DMS79 treated with DMSO at 0.1 percent for 48 hours (cell line): Measurements from ENCODE around the gene CRB2.

Source experiments
- DNase-seq: peaks from one replicate; lab custom pipeline; 2025; lab: John Stamatoyannopoulos, UW

The CRB2 gene

DNA sequence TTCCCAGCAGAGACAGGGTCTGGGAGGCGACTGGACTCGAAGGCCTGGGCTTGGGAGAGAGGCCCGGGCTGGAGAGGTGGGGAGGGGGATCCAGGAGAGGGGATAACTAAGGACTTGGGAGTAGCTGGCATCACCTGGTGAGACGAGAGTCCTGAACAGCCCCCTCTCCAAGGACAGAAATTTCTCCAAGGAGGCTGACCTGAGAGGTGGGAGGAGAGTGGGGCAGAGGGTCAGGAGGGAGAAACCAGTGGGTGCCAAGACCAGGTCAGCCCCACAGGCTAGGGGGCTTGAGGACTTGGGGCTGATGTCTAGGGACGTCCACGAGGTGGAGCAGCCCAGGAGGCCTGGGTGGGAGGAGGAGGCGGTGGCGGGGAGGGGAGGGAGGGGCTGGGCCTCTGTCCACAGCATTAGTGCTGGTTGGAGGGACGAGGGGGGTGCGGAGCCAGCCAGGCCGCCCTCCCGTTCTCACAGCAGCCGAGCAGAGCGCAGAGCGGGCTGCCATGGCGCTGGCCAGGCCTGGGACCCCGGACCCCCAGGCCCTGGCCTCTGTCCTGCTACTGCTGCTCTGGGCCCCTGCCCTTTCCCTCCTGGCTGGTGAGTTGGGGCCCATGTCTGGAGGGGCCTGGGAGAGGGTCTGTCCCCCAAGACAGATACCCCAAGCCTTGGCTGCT lies at the start of gene CRB2:
Gene CRB2, plus strand, starts transcription at position 437 of the 671 bp plus-strand sequence. Its CDS starts 64 bp downstream, at position 501.
- DNase-seq: no peak

DNA sequence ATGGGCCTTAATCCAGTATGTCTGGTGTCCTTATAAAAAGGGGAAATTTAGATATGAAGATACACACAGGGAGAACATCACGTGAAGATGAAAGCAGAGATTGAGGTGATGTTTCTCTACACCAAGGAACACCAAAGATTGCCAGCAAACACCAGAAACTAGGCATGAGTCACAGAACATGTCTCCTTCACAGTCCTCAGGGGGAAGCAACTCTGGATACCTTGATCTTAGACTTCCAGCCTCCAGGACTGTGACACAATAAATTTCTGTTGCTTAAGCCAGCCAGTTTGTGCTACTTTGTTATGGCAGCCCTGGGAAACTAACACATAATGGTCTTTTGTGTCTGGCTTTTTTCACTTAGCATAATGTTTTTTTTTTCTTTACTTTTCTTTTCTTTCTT lies 46.4 kb upstream of the CRB2 start:
- no peak for DNase-seq

DNA sequence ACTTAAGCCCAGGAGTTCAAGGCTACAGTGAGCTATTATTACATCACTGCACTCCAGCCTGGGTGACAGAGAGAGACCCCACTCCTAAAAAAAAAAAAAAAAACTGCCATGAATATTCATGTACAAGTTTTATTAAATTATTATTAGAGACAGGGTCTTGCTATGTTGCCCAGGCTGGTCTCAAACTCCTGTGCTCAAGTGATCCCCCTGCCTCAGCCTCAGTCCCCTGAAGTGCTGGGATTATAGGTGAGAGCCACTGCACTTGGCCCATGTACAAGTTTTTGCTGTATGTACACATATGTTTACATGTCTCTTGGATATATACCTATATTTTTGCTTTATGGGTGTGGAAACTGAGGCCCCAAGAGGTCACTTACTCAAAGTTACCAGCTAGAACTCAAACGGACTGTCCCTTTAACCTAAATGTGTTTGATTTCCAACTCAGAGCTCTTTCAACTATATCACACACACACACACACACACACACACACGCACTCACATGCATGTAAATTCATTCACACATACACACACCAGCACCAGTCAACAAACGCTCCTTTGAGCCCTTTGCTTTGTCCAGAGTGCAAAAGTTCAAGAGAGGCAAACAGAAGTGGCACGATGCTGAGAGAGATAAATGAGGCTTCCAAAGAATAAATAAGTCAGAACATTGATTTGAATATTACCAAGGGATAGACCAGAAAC lies 45.3 kb upstream of the CRB2 start:
- no peak for DNase-seq

DNA sequence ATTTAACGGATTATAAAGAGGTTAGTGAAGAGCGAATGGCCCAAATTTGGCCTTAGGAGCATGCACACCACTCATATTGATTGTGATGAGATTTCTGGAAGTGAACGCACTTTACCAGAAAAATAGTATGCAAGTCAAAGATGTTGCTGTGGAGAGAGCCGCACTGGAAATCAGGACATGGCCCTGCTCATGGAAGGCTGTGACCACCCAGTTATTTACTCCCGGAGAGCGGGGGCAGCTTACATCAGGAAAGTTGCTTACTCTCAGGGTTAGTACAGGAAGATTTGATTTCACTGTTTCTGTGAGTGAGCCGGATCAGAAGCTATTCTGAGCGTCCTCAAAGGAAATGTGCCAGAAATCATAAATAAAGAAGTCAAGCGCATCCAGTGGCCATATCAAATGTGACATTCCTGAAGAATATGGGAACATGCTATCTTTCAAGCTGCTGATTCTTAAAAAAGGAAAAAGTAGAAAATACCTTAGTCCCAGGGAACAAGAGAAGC lies 44.7 kb upstream of the CRB2 start:
- no peak for DNase-seq

DNA sequence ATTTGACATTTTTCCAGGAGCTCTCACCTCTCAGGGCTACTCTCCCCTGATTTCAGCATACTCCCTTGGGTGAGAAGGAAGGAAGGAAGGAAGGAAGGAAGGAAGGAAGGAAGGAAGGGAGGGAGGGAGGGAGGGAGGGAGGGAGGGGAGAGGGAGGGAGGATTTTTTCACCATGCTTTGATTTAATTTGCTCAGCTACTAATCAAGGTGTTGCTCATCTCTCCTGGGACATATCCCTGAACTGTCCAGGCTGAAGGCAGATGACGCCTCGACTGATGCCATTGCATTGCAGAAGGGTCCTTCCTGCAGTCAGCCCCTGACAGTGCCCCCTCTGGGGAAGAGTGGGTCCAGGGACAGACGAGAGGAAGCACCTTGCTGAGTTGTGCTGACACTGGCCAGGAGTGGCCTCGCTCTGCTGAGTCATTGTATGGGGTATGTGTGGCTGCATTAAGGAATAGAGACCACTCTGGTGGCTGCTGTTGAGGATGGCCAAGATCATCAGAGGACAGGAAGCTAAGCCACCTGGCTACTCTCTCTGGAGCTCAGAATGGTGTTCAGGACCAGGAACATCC lies 43.6 kb upstream of the CRB2 start:
- DNase-seq: no peak

DNA sequence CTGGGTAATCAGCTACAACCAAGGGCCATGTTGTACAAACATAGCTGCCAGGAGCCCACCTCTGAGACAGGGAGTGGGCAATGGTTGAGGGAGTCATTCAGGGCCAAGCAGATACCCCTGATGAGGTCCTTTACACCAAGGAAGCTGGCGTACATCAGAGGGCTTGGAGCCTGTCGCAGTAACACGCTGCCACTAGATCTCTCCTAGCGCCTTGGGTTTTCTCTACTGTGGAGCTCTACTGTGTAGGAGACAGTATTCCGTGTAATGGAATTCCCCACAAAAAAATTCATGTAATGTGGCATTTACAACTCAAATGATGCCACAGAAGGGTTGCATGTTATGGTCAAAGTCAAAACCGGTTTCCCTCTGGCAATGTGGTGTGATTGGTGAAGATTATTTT lies 41.4 kb upstream of the CRB2 start:
- DNase-seq: no peak

DNA sequence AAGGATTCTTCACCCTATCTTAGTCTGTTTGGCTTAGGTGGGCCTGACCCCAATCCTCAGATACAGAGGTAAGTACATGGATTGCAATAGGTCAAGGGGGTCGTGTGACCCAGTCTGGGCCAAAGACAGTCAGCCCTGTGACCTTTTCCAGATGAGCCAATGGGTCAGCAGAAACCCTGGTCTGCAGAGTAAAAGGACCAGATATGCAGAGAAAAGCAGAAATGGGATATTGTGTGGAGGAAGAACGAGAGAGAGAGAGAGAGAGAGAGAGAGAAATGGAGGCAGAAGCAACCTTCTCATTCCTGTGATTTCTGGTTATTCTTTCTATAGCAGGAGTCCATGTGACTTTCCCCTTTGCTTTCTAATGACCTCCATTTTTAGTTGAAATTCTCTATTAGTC lies 40.4 kb upstream of the CRB2 start:
- DNase-seq: no peak

DNA sequence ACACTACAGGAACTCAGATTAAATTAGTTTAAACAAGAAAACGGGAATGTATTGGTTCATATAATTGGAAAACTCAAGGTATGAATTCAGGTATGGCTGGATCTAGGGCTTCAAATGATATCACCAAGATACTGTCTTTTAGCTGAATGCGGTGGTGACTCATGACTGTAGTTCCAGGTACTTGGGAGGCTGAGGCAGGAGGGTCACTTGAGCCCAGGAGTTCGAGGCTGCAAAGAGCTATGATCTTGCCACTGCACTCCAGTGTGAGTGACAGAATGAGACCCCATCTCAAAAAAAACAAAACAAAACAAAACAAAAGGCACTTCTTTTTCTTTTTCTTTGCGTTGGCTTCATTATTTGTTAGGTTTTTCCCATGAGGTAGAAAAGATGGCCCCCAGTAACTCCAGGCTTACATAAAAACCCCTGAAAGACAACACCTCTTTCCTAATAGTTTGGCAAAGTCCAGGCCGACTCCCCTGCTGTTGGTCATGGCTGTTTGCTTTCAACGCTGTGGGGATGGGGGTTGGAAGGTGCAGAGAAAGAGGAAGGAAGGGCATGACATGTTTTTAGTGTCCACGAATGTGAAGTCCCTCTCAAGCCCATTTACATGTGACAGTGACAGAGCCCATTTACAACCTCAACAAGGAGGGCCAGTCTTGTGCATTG lies 39.8 kb upstream of the CRB2 start:
- DNase-seq: no peak

DNA sequence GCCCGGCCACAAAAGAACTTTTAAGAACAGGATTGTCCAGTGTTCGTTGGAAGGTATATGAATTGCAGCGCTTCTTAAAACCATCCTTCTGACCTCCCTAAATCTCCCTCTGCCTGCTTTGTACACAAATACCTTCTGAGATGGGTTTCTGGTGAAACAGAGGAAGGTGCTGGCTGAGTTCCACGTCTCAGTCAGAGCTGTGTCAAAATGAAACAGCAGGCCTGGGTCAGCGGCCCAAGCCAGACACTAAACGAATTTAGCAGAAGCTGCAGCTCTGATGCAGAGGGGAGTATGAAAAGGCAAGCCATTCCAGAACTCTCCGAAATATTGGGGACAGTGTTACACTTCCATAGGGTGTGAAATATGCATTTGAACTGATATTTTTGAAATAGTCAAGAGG lies 37.8 kb upstream of the CRB2 start:
- no peak for DNase-seq

DNA sequence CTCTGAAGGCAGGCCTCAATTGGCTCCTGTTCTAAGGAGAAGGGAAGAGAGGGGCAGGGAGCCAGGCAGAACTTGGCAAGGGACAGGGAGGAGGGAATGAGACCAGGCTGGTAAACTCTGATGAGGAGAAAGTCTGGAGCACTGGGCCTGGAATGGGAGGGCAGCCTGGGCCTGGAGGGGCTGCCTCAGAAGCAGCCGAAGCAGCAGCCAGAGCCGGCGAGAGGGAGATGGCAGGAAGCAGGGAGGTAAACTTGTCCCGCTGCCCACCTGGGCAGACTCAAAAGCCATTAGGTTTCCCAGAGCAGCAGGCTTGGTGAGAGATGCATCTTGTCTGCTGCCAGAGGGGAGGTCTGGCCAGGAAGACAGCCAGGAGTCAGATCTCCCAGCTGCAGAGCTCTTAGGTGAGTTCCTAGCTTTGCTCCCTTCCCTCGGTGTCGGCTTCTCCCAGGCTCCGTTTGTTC lies 37.0 kb upstream of the CRB2 start:
- no peak for DNase-seq

DNA sequence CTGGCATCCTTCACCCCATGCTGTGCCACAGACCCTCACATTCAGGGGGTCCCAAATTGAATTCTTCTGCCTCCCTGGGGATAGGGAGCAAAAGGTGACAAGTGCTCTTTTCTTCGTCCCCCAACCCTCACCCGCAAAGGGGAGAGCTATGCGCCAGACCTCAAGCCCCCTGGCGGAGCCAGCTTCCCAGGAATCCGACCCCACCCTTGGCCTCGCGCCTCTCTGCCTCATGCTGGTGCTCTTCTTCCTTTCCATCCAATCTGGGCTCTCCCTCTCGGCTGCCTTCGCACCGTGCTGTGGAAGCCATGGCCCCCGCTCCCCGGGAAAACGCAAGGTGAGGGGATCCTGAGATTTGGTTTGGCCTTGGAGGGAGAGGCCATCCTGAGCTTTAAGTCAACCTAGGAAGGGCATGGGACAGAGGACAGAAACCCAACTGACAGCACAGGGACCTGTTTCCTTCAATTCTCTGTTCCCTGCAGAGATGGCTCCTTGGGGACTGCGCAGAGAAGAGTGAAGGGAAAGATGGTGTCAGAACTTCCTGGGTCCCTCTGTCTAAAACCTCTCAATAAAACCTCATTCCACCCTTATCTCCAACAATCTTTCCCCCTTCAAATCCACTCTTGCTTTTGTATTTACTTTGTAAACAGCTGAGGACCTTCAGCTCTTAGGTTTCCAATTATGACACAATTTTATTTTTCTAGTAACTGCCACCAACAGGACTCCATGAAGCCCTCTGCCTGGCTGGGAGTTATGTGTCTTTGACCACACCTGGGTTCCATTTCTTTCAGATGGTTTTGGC lies 36.3 kb upstream of the CRB2 start:
- no peak for DNase-seq

DNA sequence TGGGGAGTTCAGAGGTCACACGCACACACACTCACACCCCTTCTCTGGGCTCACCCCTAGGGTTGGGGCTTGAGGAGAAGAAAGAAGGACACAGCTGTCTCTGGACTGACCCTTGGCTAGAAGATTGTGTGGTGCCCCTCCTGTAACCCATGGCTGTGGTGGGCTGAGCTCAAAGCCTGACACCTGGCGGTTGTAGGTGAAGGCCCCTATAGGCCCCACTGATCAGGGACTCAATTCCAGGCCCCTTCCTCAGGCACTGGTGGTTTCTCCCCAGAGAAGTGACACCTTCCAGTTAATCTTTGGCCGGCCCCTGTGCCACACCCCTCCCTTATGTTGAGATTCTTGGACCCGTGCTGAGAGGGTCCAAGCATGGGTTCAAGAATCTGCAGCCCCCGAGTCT lies 35.2 kb upstream of the CRB2 start:
- no peak for DNase-seq

DNA sequence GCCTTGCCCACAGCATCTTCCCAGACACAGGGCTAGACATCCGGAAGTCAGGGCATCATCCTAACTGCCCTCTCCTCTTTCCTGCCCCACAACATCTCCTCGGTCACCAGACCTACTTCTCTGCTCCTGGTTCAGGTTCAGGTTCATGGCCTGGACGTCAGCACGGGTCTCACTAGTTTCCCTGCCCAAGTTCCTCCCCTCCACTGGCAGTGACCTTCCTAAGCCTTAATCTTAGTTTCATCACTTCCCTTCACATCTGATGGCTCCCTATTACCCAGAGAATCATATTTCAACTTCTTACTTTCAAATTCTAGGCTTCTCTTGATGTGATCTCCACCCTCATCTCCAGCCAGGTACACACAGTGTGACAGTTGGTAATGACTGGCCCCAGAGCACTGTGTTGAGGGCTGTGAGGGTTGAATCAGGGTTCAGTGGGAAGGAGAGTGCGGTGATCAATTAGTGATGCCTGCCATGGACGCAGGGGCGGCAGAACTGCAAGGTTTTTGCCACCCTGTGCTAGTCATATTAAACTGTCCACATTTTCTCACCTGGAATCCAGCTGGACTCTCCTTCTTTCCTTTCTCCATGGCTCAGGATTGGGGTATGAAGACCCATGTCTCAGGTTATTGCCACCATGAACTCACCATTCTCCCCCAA lies 34.3 kb upstream of the CRB2 start:
- no peak for DNase-seq

DNA sequence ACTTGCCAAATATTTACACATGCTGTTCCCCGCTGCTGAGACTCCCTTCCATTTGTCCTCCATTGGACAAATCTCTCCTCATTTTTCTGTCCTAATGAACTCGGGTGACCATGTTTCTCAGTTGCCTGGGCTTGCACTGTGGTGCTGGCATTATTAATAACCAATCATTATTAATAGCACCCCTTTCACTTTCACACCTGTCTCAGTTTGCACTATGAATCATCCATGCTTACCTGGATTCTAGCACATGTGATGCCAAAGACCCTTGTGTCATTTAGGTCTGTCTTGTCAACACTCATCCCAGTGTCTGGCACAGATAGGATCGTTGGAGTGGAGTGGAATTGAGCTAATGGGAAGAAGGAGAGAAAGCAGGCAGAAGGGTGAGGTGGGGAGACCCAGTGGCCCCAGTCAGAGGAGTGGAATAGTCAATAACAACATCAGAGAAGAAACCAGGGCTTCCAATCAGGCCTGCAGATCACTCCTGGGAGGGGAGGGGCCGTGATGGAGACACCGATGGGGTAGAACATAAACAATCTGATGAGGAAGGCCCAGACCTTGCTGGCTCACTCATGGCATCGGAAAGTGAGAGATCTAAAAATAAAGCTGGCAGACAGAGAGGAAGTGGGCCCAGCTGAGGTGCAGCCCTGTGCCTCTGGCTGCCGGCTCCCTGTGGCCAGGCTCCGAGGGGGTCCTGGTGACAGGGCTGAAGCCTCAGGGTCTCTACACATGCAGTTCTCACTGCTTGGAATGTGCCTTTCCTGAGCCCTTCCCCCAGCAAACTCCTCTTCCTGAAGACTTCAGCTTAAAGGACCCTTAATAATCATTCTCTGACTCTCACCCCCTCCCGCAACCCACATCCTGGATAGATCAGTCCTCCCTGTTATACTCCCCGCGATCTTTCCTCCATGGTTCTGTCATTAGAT lies 33.5 kb upstream of the CRB2 start:
- no peak for DNase-seq

DNA sequence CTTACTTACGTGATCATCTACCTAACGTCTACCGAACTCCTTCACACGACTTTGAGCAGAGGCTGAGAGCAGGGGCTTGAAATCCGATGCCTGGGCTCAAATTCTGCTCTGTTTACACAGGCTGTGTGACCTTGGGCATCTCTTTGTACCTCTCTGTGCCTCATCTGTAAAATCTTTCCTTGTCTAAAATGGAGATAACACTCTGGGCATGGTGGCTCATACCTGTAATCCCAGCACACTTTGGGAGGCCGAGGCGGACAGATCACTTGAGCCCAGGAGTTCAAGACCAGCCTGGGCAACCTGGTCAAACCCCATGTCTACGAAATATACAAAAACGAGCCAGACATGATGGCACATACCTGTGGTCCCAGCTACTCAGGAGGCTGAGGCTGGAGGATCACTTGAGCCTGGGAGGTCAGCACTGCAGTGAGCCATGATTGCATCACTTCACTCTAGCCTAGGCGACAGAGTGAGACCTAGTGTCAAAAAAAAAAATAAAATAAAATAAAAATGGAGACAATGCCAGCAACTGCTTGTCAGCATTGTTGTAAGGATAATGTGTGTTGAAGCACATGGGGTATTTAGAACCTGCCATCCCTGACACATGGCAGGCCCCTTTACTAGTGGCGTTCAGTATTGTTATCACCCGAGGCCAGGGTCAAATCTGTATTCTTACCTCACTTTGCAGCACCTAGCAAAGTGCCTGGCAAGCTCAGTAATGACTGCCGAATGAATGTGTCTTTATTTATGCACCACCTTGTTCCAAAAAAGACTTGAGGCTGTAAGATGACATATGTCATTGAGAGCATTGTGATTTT lies 32.6 kb upstream of the CRB2 start:
- no peak for DNase-seq

DNA sequence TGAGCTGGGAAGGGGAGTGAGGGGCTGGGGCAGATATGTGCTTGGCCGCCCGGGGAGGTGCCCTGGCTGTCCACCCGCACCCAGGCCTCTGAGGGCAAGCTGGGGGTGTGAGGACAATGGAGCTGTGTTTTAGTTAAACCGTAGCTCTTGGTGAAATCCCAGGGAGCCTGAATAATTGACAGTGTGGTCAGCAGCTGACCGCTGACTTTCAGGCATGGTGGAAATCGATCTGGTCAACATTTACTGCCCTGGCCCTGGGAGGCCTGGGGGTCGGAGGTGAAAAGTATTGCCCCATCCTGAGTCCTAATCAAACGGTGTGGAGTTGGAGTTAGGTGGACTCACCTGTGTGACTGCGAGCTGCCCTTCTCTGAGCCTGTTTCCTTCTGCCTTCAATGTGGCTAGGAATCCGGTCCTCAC lies 31.2 kb upstream of the CRB2 start:
- no peak for DNase-seq

DNA sequence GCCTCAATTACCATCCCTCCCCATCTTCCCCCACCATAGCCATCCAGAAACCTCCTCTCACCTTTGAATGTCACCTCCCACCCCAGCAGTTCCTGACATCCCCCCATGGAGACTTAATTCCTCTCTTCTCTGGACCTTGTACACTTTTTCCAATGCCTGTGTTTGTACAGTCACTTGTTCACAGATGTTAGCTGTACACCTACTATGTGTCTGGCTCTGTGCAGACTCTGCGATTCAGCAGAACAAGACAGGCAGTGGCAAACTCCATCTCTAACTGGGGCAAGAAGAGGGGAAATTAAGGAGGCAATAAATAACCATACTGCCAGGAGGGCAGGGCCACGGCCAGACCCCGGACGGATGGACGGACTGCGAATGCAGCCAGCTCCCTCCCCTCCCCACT lies 29.8 kb upstream of the CRB2 start:
- no peak for DNase-seq

DNA sequence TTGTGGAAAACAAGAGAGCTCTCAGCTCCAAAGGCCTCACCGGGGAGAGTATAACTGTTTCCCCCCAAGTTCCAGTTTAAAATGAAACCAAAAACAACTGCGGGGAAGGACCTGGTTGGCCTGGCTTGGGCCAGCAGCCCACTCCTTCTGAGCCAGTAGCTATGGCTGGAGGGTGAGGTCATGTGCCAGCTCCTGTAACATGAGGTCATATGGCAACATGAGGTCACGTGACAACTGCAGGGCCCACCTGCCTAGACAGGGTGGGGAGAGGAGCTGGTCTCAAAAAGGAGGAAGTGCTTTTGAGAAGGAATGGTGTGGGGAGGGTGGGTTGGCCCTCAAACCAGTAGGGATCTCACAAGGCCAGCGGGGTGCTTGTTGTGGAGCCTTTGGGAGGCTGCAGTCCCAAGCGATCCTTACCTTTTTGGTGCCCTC lies 29.3 kb upstream of the CRB2 start:
- no peak for DNase-seq

DNA sequence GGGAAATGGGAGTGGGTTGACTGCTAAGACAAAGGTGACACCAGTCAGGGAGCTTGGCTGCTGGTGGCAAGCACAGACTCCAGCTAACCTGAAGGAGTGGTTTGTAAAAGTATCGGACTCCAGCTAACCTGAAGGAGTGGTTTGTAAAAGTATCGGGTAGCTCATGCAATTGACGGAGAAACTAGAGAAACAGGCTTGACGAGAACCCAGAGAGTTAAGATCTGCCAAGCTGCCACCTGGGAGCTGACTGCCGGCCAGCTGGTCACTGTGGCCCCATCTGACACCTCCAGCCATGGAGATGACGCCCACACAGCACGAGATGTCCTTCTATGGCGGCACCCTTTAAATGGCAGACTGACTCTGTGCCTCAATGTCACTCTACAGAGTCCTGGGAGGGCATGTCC lies 28.3 kb upstream of the CRB2 start:
- DNase-seq: peak; percentile 70
